Fibroblast of lung (primary cell): Measurements from ENCODE around the gene PXN.

ENCODE experiments used
- CTCF ChIP-seq, 2 donors: IDR thresholded peaks in 1 of 2; conservative IDR thresholded peaks in 1 of 2; 1 replicate in 1 of 2; 2 replicates in 1 of 2; pipeline ENCODE4 v1.5.1; 2011 to 2012; ENCODE audit warnings: low read length in 2 of 2, control low read depth in 1 of 2, inconsistent platforms in 1 of 2, low read depth in 1 of 2, mild to moderate bottlenecking in 1 of 2
- EZH2 ChIP-seq: IDR thresholded peaks from 2 replicates; pipeline ENCODE4 v1.5.1; 2012; ENCODE audit warnings: low read length, control low read depth, mild to moderate bottlenecking; ENCODE audit errors: missing control alignments

GRCh38 chr12:120215357-120215735, 50.2 kb downstream of the PXN start:
- TF ChIP-seq CTCF (conservative IDR thresholded peaks at IDR 0.05 in 1 of 2, IDR thresholded peaks at IDR 0.05 in 1 of 2; ENCODE audit: low read depth in 1 of 2, low read length in 2 of 2) (no peak), EZH2 (no peak)
